NT2/D1 (cell line): Measurements from ENCODE around the gene STAG1.

Source experiments
- SUZ12 ChIP-seq: IDR thresholded peaks from 2 replicates; pipeline ENCODE4 v1.6.1; 2011; ENCODE audit not compliant: insufficient read length, insufficient read depth; ENCODE audit errors: extremely low read depth
- YY1 ChIP-seq: IDR thresholded peaks from 2 replicates; pipeline ENCODE4 v1.6.1; 2011; ENCODE audit not compliant: insufficient read length, insufficient read depth

- TF ChIP-seq SUZ12, result no peak
- no peak for TF ChIP-seq YY1
Measured at GRCh38 chr3:136696797-136697196, 55.4 kb downstream of the STAG1 start.
